ENCODE data around the gene ATP13A1.

ATP13A1 gene

DNA sequence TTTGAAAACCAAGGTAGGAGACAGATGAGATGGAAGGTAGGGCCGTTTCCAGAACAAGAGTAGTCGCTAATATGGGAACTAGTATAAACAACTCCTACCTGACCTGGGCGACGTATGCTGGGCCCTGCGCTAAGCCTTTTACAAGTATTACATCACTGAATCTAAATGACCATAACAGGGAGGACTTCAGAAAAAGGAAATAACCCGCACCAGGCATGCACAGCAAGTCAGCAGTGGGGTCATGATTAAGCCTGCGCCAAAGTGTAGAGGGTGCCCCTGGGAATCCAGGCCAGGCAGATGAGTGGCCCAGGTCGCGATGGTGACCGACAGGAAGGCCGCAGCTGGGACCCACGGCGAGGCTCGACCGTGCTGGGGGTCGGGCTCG, 613 bp downstream of the ATP13A1 start:
- no peak for DNase-seq (ENCODE audit: low read depth)

DNA sequence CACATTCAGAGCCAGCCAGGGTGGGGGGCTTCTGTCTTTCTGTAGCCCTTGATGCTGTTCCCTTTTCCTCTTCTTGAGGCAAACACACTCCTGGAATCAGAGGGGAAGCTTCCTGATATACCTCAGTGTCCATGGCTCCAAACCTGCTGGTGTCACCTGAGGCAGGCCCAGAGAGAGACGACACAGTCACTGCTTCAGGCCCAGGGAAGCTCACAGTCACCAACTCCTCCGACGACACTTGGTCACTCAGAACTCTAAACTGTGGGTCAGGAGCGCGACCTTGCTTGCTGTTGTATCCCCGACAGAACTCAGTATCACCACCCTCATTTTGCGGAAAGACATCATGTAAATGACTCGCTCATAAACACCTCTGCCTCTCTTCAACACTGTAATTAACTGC, 1.1 kb downstream of the ATP13A1 start:
- no peak for DNase-seq (ENCODE audit: low read depth)

DNA sequence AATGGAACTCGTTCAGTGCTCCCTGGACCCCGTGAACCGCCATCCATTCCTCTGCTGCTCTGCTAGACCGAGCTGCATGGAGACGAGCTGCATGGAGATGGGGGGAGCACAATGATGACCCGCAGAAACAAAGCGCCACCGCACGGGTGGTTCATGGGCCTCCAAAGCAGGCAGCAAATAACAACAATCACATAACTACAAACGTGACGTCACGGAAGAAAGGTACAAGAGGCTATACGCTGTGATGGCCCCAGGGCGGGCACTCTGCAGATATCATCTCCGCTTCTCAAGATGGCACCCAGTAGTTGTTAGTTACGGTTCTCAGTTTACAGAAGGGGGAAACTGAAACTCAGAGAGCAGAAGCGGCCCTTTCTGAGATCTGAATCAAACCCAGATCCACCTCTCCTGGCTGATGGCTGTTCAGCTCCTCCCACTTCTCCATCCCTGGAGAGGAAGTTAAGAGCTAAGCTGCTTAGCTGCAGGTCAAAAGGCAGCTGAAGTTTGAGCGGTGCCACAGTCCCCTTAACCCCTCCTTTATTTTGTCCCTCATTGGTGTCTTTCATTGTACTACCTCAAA, 1.7 kb downstream of the ATP13A1 start:
- DNase-seq (ENCODE audit: low read depth), result no peak

DNA sequence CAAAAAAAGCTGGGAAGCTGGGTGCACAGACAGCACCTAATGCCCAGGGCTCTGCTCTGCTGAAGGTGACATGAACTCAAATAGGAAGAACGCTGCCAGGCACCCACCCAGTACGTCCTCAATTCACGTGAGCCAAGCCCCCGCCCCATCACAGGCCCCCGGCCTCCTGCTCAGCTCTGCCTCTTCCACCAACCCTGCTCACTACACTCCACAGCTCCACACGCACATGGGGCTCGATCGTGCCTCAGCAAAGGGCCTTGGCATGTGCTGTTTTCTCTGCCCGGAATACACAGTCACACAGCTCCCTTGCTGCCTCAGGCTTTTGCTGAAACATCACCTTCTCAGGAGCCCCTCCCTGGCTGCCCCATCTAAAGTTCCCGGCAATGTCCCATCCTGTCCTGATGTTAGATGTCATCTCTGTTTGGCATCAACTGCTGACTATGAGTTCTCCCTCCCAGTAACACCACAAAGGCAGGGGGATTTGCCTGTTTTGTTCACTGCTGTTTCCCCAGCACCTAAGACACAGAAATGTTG, 2.3 kb downstream of the ATP13A1 start:
- no peak for DNase-seq (ENCODE audit: low read depth)

DNA sequence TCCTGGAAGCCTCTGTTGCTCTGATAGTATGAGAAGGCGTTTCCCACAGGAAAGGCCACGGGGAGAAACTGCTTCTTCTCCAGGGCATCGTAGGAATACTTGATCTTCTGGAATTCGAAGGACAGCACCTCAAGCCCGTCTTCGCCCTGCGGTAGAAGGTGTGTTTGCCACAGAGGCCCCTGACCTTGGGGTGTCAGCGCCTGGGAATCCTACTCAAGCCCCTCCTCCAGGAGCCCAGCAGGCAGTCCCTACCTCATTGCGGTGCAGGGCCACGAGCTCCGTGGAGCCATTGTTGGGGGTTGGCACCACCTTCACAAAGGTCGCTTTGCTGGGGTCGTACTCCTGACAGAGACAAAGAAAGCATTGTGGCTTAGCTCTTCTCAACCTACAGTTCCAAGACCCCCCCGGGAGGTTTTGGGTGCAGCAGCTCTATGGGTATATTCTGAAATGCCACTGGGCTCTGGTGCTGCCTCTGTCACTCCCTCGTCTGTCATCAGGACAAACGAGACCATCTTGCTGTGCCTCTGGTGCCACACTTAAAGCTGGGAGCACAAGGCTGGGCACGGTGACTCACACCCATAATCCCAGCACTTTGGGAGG, 3.7 kb downstream of the ATP13A1 start:
- DNase-seq (ENCODE audit: low read depth), result no peak

DNA sequence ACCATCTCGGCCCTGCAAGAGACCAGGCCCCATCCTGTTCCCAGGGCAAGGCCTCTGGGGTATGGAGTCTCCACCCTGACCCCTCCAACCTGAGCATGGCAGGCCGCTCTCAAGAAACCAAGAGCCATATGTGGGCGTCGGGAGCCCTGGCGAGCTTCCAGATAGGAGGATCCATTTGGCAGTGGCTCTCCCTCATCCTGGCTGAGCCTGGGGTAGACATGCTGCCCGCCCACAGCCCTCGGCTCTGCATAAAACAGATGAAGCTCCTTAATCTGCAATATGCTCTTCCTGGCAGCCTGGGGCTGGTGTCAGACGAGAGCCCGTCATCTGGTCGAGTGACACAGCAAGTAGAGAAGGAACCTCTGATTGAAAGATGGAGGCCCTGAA, 6.1 kb downstream of the ATP13A1 start:
- DNase-seq (ENCODE audit: low read depth), result no peak

DNA sequence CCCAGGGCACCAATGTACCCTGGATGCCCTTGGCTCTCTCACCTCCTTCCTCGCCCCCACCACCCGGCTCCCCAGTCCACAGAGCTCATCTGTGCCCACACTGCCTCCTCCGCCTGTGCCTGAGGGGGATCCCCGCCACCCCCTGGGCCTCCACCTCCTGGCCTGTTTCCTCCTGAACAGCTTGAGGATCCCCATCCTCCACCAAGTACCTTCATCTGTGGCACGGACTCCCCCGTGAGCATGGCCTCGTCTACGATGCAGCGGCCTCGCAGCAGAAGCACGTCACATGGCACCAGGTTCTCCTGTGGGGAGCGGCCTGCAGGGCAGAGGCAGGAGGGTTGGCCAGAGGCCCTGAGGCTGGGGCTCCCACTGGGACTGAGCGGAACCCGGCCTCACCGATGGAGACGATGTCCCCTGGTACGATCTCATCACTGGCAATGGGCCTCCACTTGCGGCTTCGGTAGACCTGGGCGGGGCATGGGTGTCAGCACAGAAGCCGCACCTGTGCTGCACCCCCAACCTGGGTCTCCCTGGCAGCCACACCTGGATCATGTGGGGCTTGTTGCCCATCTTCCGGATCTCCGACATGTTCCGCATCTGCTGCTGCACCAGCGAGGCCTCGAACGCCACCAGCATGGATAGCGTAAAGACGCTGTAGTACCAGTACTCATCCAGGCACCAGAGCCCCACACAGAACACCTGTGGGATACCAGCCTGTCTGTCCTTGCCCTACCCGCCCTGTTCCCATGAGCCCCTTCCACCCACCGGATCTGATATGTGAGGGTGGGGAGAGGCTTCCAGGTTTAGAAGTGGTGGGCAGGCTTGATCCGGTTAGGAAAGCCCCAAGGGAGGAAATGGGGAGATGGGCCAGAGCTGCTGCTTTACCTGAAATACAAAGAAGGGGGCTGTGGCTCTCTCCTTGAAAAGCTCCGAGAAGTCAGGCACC, 6.8 kb downstream of the ATP13A1 start:
- no peak for DNase-seq (ENCODE audit: low read depth)

DNA sequence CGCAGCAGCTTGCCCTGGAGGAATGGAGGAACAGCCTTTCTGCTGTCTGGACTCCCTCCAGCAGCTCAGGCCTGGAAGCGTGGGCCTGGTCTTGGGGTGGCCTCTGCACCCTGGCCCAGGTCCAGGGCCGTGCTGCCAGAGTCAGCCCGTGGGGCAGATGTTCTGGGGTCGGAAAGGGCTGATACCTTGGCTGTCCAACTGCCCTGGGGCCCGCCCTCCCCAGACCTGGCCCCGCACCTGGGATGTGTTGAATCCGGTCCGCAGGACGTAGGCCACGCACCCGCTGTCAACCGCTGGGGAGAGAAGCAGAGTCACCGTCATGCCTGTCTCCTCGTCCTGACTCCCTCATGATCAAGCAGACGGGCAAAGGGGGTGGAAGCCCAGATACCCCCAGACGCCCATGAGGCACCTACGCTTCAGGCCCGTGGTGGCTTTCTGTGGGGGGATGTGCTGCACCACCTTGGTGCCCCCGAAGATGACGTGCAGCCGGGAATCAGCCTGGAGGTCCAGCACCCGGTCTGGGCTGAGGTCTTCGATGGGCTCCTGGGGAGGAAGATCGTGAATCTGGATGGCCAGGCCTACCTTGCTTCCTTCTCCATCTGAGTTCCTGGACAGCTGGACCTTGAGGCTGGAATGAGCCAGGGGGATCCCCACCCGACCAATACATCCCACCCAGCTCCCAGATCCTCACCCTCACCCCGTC, 7.7 kb downstream of the ATP13A1 start:
- no peak for DNase-seq (ENCODE audit: low read depth)

DNA sequence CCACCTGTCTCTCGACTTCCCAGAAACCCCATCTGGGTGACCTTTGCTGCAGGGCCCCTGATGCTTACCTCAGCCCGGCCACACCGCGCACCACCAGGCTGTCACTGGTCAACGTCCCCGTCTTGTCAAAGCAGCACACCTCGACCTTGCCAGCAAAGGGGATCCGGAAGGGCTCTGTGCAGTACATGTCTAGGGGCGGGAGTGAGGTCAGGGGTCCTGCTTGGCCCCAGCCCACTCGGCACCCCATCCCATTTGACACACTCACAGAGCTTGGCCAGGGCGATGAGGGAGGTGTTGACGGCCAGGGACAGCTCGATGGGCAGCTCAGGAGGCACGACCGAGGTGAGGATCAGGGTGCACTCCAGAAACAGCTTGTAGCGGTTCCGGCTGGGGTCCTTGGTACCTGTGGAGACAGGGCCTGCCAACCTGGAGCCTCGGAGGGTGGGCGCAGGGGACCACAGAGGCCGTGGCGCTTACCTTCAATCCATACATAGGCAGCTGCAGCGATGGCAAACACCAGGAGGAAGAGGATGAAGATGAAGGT, 8.4 kb downstream of the ATP13A1 start:
- no peak for DNase-seq (ENCODE audit: low read depth)

DNA sequence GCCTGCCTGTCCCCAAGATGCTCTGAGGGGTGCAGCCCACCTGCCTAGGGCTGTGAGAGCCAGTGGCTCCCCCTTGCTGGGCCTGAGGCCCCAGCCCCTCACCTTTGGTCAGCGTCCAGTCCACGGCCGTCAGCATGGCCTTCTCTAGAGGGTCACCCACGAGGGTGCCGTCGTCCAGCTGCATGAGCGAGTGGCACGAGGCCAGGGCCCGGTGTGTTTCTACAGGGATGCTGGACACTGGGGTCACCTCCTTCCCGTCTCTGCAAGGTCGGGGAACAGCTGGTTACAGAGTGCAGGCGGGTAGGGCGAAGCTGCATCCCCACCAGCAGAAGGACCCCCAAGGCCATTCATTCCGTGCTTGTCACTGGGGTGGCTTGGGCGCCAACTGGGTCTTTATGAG, 9.0 kb downstream of the ATP13A1 start:
- DNase-seq (ENCODE audit: low read depth), result no peak

DNA sequence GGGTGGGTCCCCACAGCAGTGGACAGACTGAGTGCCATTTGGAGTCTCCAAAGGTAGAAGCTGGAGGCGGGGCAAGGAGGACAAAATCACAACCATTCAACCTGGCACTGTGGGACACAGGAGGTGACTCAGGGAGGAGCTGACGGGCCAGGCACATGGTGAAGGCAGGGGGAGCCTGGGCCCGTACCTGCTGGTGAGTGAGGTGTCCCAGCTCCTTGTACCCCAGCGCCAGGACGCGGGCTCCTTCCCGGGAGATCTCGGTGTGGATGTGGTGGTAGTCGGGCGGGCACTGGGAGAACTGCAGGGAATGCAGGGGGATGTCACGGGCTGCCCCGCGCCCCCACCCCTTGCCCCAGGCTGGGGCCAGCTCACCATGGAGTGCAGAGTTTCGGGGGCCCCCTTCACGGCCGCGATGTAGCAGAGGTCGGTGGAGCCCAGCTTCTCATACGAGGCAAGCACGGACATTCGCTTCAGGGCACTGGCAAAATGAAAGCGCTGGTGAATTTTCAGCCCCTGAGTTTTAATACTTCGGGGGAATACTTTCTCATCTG, 9.8 kb downstream of the ATP13A1 start:
- no peak for DNase-seq (ENCODE audit: low read depth)

DNA sequence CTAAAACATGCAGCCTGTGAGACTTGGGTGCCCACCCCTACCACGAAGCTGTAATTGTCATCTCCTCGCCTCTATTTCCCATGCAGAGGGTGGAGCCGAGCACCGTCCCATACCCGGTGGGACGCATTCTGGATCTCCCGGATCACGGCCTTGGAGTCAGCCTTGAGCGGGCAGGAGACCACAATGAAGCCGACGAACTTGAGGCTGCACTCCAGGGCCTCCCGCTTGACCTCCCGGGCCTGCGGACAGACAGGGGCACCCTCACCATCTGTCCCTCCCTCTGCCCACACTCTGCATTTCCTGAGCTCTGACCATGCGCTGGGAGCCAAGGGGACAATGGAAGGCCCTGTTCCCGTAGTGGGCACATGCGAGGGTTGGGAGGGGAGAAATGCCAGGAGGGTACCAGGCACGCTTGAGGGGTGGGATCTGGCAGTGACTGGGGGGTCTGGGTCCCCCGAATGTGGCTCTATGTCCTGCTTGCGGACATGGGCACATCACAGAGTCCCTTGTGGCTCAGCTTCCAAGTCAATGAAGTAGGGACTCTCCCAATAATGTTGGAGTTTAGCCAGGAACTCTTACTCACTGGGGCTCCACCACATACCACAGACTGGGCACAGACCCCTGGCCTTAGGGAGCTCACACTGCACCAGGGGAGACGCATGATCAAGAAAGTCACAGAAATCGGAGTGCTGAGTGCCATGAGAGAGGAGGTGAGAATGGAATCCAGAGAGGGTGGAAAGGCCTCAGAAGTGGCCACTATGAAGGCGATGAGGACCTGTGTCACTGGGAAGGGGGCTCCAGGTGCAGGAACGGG, 10.8 kb downstream of the ATP13A1 start:
- DNase-seq (ENCODE audit: low read depth), result no peak

DNA sequence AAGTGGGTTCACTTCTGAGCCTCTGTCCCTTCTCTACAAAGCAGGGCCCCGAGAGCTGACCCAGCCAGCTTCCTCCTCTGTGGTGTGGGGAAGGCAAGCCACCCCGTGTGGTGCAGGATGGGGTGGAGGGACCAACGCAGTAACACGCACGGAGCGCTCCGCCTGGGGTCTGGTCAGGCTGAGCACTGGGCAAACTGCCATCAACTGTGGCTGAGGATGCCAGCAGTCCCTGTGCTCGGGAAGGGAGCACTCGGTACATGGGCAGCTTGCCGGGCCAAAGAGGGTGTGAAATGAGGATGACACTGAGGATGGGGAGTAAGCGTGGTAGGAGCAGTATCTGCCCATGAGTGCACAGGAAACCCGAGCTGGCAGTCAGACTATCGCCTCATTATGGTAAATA, 12.4 kb downstream of the ATP13A1 start:
- DNase-seq (ENCODE audit: low read depth), result no peak

DNA sequence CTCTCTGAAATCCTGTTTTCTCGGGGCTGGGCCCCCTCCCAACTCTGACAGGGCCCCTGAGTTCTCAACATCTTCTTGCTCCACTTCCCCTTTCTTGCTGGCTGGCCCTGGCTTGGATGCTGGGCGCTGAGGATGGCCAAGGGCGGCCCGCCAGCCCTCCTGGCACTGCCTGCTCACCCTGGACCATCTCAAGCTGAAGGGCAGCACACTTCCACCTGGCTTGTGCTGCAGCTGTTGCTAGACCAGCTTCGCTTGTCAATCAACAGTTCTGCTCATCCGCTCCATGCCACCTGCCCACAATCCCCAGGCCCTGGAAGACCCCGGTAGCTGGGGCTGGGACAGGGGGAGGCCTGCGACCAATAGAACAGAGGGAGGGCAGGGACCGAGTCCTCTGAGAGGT, 13.1 kb downstream of the ATP13A1 start:
- DNase-seq (ENCODE audit: low read depth), result no peak

DNA sequence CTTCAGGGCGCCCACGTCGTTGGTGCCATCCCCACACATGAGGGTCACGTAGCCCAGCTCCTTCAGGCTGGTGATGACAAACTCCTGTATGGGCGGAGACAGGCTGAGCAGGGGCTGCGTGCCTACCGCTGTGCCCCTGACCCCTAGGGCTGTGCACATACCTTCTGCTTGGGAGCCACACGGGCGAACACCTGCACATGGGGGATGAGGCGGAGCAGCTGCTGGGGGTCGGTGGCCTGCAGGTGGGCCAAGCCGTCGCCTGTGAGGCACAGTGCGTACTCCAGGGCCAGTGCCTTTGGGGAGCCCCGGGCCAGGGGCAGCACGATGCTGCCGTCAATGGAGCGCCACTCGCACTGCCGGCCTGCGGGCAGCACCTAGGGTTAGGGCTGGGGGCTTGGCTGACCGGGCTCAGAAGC, 13.9 kb downstream of the ATP13A1 start:
- no peak for DNase-seq (ENCODE audit: low read depth)

DNA sequence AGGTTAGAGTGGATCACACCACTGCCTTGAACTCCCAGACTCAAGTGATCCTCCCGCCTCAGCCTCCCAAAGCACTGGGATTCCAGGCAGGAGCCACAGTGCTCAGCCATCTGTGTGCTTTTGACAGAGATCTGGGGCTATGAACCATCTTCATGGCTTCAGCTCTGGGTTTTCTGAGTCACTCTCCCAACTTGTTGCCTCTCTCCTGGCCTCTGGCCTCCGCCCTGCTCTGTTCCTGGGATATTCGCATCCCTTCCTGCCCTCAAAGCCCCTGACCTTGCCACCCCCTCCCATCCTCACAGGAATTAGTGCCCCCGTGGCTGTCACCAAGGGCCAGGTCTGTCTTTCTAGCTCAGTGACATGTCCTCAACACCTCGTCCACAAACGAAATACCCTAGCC, 14.3 kb downstream of the ATP13A1 start:
- DNase-seq (ENCODE audit: low read depth), result no peak

DNA sequence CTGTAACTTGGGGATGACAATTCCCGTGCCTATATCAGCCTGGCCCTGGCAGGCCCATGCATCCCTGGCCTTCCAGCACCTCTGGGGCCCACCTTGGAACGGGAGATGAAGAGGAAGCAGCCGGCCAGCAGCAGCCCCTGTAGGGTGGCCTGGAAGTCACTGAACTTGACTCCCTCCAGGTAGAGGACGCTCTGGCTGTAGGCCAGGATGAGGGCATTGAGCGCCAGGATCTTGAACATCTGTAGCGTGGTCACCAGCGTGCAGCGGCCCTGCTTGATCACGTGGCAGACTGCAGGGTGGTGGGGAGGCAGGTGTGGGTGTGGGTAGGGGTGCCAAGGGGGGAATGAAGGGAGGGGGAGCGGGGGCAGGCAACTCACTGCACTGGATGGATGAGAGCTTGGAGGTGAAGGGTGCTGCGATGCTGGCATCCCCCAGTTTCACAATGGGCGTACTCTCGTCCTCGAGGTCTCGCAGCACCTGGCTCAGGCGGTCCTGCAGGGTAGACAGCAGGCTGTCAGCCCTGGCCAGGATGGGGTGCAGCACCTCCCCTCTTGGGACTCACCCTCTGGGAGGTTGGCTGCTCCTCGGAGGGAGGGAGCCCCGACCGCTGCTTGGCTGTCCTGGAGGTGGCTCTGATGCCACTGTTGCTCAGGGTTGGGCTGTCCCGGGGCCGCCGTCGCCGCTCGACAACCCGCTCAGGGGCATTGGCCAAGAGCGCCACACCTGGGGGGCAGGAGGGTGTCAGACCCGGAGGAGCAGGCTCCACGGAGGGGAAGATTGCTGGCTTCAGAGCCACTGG, 16.2 kb downstream of the ATP13A1 start:
- no peak for DNase-seq (ENCODE audit: low read depth)

DNA sequence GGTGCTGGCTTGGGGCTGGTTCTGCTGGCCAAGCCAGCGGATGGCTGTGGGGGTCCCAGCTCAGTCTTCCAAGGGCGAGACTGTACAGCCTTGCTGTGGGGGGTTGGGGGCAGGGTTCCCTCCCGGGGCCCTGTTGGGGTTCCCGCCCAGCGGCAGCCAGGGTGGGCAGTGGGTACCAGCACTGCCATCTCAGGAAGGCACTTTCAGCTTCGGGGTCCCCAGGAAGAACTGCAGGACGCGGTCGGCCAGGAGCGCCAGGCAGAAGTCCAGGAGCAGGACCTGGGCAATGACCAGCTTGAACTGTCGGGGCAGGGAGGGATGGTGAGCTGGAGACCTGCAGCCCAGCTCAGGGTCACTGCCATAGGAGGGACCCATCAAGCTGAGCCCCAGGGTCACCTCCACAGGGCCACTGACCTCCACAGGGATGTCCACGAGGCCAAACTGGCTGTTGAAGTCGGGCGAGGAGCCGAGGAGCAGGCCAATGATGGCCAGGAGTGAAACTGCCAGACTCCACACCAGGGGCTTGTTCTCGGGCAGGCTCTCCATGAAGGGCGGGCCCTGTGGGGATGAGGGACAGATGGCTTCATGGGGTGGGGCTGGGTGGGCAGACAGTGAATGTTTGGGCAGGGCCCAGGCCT, 18.1 kb downstream of the ATP13A1 start:
- no peak for DNase-seq (ENCODE audit: low read depth)

DNA sequence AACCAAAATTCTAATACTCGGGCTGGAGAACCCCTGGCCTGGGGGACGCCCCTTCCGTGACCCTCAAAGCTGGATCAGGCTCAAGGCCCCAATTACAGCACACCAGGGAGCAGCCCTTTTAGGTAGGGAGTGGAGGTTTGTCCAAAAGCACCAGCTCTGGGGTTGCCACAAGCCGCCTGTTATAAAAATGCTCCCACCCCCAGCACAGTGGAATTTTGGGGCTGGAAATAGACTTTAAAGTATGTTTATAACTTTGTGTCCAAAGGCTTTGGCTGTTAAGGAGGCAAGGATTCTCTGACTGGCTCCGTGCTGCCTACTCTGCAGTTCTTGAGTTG, 19.5 kb downstream of the ATP13A1 start:
- no peak for DNase-seq (ENCODE audit: low read depth)
